Activated CD4-positive, alpha-beta T cell treated with anti-CD3 and anti-CD28 coated beads, Interleukin-2, amount 50 U/mL, for 4 hours (primary cell): ENCODE measurements around the gene RMND5A.

Experiments
- DNase-seq, 2 experiments: peaks; one replicate each; pipeline ENCODE4 v3.0.0-alpha.2; 2020

The RMND5A gene

DNA sequence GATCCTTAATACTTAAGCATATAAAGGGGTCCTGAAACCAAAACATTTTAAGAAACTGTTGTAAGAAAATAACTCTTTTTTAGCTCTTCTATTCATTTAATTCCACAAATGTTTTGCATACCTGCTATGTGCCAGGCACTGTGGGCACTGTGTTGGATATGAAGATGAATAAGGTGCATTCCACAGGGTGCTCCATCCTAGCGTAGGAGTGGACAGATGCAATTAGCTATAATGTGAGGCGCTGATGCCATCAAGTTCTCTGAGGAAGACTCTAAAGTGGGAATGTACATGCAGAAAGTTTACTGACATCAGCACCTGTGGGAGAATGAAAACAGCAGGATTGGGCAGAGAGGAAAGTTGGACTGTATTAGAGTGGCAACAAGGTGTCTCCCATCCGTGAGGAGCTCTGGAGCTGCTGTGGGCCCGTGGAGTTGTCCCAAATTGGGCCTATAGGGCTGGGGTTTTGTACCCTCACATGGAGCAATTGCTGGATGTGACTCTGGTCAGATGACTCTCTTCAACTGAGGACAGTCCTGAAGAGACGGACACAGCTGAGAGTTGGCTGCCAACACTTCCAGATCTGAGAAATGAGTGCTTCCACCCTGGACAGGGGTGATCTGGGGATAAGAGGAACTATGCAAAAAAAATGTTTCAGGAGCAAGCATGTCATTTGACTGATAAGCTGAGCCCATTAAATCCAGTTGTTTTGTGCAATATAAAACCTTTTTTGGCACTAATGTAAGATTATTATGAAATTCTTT is 48.3 kb downstream of the RMND5A start:
- no peak for DNase-seq

DNA sequence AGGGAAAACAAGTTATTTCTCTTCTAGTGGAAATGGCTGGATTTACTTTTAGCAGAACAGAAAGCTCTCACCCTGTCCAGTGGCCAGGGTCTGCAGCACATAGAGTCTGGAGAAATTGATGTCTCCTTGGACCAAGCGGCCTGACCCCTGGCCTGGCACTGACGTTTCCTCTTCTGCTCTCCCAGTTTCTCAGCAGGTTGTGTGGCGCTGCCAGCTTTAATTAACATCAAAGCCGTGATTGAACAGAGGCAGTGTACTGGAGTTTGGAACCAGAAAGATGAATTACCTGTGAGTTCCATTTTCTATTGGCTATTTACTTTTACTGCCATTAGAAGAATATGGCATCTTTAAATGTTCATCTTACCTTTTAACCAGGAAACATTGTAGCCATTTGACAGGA is 49.7 kb downstream of the RMND5A start:
- DNase-seq, result no peak

DNA sequence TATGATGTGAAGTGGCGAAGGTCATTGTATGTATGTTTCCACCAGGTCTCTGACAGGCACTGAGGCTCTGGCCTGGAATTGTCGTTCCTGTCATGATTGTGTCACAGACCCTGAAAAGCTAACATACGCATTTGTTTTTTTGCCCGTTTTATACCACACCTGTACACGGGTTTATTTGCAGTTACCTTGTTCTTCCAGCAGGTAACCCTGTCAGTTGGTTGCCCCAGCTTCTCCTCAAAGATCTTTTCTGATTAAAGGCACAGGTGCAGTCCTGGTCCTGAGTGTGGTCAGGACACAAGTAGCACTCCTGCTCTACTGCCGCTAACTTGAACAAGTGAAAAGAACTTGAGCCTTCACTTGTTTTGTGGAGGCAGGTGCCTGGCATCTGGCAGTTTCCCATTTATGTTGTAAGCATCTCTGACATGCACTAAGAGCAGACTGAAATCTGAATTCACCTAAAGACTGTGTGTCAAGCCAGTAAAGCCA is 50.8 kb downstream of the RMND5A start:
- no peak for DNase-seq

DNA sequence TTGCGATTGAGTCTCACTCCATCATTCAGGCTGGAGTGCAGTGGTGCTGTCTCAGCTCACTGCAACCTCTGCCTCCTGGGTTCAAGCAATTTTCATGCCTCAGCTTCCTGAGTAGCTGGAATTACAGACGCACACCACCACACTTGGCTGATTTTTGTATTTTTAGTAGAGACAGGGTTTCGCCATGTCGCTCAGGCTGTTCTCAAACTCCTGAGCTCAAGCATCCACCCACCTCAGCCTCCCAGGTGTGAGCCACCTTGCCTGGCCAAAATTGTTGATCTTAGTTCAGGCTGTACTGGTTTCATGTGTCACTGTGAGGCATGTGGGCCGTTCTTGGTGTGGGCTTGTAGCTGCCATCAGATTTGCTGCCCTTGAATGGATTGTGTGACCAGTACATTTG is 52.5 kb downstream of the RMND5A start:
- DNase-seq, result no peak

DNA sequence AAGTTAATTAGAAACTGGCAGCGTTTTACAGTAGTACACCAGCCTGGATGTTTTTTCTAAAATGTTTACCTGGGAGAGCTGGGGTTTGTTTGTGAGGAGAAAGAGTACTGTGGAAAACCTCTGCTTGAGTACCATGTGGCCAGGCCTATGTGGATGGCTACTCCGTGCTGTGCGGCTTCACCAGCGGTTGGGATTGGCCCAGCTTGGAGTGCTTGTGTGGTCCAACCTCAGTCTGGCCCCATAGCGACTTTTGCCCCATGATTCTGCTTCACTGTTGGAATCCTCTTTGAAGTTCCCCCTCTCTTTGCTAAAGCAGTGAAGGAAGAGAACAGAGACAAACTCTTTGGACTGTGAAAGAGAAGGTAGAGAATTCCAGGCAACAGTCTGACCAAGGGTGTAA is 54.8 kb downstream of the RMND5A start:
- DNase-seq, result no peak

DNA sequence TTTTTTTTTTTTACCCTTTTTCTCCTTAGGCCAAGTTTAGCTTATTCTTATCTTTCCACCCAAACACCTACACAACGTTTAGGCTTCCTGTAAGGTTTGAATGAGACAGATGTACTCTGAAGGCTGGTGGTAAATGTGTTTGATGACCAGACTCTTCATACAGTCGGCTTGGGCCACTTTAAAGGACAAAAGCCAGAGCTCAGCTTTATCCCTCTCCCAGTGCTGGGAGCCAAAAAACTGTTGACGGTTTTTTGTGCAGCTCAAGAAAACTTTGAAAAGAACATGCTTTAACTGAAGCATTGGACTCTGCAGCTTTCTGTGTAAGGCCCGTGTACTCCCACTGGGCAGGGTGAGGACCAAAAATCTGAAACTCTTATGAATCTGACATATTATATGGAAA is 55.2 kb downstream of the RMND5A start:
- no peak for DNase-seq

DNA sequence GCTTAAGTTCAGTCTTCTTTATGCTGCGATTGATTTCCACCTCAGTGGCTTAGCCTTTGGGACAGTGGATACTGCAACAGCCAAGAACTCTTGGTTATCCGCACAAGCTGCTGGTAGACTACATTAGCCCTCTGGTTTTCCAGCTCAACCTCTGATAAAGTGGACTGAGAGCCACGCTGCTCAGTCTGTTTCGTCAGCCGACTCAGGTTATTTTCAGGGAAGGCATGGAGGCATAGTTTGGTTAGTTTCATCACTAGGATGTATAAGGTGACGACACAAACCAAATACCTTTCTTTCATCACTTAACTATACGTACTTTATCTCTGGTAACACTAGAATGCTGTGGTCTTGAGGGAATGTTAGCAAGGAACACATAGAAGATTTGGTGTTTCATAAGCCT is 56.4 kb downstream of the RMND5A start:
- no peak for DNase-seq

DNA sequence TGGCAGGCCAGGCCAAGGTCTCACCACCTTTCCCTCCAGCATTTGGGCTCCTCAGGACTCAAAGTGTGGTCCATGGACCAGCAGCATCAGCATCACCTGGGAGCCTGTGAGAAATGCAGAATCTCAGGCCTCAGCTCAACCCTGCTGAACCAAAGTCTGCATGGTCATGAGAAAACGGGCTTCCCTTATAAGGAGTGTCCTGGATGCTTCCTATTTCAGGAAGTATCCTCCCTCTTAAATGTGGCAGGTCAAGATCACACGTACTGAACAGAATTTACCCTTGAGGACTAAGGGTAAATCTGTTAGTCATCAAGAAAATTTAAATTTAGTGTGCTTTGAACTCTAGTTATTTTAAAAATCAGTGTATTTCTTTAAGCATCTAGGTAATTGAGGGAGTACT is 58.9 kb downstream of the RMND5A start:
- DNase-seq, result no peak

DNA sequence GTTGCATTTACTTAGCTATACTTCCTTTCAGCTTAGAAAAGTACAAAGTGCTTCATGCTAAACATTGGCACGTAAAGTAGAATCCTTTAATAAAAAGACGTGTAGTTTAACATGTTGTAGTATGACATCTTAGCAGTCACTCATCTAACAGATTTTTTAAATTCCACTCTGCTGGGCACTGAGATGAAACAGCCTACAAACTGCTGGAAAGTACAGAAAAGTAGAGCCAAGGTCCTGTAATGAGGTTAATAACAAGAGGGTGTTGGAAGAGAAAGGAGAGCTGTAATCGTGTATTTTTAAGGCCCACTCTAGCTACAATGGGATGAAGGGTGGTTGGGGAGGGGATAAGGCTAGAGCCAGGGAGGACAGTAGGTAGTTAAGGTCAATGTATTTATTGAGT is 59.9 kb downstream of the RMND5A start:
- no peak for DNase-seq

DNA sequence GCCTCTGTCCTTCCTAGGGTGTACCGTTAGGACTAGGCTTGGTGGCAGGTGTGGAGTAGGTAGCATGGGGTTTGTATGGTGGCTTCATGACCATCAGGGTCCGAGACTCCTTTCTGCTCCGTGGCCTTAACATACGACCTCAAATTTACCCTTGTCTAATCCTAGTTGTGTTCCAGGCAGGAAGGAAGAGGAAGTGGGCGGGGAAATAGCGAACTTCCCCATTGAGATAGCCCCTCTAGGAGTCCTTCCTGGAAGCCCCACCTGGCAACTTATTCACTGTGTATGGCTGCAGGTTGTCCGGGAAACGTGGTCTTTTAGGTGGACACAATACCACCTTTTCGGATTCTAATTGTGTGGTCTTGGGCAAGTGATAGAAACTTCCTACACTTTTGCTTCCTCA is 61.3 kb downstream of the RMND5A start:
- no peak for DNase-seq

DNA sequence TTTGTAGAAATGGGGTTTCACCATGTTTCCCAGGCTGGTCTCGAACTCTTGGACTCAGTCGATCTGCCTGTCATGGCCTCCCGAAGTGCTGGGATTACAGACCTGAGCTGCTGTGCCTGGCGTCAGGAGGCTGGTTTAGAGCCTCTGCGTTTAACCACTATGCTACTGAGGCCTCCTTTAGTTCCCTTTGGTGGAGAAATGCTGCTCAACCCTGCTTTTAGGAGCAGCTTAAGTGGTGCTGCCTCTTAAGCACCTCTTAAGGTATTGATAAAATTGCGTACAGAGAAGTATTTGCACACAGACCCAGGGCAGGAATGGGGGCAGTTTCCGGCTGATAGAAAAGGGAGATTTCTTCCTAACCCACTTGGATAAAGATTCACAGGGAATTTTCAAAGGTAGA is 62.7 kb downstream of the RMND5A start:
- no peak for DNase-seq

DNA sequence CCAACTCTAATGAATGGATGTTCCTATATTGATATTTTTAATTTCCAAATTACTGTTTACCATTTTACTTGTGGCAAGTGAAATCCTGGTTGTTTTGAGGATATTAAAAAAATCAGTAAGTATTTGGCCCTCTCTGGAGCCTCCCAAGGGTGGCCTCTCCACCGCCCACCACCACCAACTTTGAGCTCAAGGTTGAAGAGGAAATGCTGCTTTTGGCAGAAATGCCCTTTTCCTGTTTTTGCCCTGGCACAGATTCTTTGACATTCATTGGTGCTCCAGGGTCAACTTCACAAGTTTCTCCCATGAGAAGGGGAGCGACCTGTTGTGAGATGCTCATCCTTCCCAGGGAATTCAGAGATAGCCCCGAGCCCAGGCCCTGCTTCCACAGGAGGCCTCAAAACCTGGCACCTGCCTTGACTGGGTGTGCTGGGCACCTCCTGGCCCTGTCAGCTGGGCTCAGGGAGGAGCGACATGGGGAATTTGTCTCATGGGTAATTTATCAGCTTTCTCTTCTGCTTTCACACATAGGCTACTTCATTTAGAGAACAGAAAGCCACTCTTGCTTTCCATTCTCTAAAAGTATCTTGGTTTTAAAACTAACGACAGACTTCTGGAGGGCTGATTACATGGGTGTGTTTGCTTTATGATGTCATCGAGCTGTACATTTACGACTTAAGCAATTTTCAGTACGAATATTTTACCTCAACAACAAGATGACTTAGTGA is 63.7 kb downstream of the RMND5A start:
- no peak for DNase-seq

DNA sequence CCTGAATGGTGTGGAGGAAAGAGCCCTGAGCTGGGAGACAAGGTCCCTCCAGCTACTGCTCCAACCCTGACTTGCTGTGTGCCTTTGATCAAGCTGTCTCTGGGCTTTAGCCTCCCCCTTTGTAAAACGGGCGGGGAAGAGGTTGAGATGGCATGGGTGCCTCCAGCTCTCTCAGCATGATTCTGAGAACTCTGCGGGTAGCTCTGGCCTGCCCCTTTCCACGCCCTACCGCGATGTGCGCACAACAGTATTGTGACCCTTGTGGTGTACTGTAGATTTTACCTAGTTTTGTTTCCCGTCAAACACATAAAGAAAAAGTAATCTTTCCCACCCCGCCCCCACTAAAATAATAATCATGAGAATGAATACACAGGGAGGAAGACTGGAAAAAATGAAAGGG is 65.4 kb downstream of the RMND5A start:
- no peak for DNase-seq

DNA sequence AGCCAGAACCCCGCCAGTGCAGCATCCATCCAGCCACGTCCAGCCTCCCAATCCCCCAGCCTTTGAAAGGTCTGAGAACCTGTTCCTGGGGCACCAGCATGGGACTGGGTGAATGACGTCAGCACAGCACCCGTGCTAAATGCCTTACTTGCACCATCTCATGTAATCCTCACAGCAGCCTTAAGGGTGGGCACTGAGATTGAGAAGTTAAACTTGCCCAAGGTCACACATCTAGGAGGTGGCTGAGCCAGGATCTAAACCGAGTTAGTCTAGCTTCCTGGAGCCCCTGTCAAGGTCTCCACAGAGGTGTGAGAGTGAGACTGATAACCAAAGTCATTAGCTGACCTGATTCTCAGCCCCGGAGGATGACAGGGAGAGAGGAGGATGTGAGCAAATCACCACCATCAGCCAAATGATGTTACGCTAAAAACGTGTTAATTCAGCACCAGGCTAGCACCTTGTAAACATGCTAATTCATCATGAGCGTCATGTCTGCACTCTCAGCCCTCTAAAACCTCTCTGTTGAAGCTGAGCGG is 66.0 kb downstream of the RMND5A start:
- no peak for DNase-seq

DNA sequence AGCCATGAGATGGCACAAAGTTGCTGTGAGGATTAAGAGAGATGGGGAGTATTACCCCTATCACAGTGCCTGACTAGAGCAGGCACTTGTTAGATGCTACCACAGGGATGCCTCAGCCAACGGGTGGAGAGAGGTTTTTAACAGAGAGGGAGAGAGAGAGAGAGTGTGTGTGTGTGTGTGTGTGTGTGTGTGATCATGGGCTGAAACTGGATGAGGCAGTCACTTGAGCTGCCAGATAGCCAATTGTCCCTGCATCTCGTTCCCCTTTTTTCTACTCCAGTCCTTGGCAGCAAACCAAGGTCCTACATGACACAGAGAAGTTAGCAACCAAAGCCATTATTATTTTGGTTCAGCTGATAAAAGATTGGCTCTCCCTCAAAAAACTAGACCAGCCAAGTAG is 67.6 kb downstream of the RMND5A start:
- DNase-seq, result no peak

DNA sequence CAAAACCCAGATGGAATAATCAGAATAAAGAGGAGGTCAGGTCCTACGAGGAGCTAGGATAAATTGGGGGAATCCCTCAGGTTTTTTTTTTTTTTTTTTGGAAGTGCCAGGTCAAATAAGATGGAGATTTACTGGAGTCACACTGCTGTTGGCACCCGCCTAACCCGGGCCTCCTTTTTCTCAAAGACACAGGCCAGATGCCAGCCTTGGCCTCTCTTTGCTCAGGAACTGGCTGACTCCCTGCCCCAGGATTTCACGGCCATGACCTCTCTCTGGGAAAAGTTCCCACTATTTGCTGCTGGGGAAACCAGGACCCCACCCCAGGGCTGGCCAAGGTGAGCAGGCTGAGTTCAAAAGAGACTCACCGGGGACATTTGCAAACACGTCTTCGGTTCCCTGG is 68.1 kb downstream of the RMND5A start:
- no peak for DNase-seq

DNA sequence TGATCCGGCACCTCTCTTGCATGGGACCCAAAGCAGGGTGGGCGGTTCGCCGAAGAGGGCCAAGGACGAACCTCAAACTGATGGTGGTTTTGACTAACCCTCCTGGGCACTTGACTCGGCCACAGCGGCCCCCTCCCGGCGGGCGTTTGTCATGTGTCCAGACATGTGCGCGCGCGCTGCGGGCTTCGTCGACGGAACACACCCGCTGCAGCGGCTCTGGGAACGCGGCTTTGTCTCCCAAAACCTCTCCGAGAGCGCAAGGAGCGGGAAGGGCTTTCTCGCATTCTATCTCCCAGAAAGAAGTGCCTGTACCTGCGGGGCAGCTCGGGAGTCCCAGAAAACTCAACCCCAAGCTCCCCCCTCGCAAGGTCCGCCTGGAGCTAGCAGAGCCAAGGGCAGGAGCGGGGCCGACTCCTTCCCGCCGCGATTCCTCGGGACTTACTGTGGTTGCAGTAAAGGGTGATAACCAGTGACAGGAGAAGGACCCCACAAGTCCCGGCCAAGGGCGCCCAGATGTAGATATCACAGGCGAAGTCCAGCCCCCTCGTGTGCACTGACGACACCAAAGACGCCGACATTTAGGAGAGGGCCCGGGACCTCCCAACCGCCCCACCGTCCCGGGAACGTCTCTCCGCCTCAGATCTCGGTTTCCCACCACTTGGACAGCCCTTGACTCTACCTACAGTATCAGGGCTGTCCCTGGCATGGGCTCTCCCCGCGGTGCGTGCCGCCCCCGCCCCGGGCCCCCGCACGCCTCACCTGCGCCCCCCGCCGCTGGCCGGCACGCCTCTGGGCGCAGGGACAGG is 69.0 kb downstream of the RMND5A start:
- DNase-seq, result no peak

DNA sequence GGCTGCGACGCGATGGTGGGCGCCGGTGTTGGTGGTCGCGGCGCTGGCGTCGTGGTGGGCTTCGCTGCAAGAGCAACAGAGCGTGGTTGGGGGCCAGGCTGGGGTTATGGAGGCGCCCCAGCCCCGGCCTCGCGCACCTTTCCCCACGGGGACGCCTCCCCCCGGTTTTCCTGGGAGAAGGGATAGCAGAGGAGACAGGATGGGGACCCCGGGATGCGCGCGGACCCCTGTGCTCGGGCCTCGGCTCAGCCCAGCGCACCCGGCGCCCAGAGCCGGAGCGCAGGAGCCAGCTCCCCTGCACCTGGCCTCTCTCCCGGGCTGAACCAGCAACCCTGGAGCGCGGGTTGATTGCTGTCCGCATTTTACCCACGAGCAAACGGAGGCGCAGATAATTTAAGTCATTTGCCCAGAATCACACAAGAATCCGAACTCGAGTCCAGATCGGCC is 69.6 kb downstream of the RMND5A start:
- DNase-seq, result no peak

DNA sequence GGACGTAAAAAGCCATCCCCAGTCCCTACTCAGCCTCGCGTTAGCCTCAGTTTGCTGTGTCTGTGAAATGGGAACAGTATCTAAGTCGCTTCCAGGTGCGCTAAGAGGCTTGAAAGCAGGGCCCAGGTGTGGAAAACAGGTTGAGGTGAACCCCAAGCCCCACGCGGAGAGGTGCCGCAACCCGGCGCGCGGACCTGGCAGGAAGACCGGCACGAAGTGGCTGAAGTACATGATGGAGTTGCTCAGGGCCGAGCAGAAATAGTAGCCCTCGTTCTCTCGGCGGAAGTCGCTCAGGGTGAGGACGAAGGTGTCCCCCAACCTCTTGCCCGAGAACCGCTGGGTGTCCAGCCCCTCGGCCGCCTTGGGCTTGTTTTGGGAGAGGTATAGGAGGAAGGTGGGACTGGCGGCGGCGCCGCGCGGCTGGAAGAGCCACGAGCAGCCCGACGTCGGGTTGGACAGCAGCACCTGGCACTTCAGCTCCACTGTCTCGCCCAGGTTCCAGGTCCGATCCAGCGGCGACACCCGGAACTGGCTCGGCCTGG is 70.1 kb downstream of the RMND5A start:
- DNase-seq, result no peak

DNA sequence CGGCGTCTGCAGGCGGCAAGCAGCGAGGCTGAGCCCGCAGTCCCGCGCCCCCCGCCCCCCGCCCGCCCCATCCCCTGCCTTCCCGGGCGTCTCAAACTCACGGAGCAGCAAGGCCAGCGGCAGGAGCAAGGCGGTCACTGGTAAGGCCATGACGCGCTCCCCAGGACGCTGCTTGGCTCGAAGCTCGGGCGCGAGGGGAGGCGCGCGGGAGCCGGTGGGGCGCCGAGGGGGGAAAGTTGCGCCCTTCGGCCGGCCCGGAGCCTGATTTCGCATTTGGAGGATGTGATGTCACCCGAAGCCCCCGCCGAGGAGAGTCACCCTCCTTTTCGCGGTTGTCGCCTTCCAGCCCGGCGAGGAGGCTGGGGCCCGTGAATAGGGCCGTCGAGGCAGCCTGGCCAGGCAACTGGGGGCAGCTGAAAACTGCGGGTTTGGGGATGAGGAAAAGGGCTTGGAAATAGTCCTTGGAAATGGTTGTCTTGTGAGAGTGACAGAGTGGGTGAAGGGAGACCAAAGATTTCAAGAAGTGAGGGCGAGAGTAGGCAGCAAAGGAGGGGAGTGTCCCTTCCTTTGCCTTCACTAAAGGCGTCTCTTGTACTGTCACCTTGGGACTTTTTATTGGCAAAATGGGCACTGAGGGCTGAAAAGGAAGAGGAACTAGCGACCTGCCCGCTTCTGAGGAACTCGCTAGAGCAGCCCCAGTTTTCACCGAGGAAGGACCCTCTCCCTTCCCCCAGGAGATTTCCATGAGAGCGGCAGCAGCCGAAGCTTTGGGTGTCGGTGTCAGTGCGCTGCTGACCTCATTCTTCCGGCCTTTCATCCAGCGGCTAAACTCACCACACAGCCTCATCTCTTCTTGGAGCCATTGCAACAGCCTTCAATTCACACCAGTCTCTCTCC is 70.8 kb downstream of the RMND5A start, which contains the start of gene CD8A:
TSS of gene CD8A (minus strand) at position 238 of the 897 bp plus-strand sequence. CDS start at position 150, 88 bp downstream.
- DNase-seq, result no peak

DNA sequence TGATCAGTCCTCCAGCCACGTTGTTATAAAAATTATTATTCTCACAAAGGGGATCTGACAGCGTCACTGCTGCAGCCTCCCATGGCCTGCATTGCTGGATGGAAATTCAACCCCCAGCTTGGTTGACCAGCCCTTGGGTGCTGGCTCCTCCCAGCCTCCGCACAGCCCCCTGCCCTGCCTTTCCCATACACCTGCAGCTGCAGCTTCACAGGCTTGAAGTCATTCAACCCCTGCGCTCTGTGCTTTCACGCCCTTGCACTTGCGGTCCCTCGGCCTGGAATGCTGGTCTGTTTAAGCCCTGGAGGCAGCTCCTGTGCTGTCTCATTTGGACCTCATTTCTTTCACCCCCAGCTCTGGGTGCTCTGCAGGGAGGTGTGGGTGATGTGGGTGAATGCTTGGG is 71.5 kb downstream of the RMND5A start:
- DNase-seq, result no peak

DNA sequence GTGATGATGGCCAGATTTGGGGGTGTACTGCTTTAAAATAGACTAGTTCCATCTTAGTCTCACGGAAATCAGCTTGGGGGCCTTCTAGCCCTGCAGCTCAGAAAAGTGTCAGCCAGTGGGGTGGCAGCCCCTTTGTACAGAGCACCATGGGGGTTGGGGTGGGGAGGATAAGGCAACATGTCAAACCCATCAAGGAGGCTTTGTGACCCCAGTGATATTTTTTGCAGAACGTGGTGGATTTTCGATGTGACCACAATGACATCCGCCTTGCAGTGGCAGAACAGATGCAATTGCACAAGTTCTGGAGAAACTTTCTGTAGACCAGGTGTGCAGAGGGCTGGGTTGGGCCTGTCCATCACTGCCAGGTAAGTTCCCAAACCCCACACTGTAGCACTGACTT is 73.7 kb downstream of the RMND5A start:
- DNase-seq, result no peak
